HG03469 (cell line): Measurements from ENCODE around the gene ZNF518A.
"Not testable (repeated sequence)": the region's sequence is repeated elsewhere in the genome, so short reads cannot be mapped to it uniquely, and the experiment has no call there.

Experiments used
- ATAC-seq: cut with Tn5 transposase; IDR thresholded peaks from one replicate; pipeline ENCODE4 v1.9.1; 2021; ENCODE audit warnings: mild to moderate bottlenecking, moderate library complexity, moderate number of reproducible peaks; ENCODE audit not compliant: unreplicated experiment

ZNF518A gene

GRCh38 chr10:96136810-96137209 is 6.7 kb downstream of the ZNF518A start:
- no peak for ATAC-seq

GRCh38 chr10:96137567-96137966 is 7.5 kb downstream of the ZNF518A start:
- no peak for ATAC-seq

DNA sequence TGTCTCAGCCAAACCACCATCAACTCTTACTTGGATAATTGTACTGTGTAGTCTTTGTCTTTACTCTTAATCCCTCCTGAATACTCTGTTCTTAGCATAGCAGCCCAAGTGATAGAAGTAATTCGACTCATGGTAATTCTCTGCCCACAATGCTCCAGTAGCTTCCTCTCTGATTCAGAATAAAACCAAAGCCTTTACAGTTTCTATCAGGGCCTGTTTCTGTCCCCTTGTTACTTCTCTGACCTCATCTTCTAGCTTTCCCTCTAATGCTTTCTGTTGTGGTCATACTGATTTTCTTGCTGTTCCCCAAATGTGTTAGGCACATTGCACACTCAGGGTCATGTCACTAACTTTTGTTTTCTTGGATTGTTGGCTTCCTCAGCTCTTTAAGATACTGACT is 8.0 kb downstream of the ZNF518A start:
- ATAC-seq, result peak; percentile 93

DNA sequence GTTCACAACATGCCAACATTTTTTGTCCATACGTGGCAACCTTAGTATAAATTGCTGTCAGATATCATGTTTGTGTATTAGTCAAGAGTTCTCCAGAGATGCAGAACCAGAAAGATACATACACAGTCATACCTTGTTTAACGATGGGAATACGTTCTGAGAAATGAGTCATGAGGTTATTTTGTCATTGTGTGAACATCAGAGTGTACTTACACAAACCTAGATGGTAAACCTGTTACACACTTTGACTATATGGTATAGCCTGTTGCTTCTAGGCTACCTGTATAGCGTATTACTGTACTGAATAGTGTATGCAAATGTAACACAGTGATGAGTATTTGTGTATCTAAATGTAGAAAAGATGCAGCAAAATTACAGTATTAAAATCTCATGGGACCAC is 22.3 kb downstream of the ZNF518A start:
- no peak for ATAC-seq

- no peak for ATAC-seq
These were observed 23.0 kb downstream of the ZNF518A start for GRCh38 chr10:96153070-96153469.

DNA sequence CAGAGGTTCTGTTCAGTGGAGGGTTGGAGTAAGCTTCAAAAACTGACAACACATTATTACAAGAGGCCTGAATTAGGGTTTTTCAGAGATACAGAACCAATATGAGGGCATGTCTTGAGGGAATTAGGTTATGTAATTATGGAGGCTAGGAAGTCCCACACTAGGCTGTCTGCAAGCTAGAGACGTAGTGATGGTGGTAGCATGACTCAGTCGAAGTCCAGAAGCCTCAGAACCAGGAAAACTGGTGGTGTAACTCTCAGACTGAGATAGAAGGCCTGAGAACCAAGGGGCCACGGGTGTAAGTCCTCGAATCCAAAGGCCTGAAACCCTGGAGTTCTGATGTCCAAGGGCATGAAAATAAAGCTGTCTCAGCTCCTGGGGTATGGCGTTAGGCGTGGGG is 35.6 kb downstream of the ZNF518A start:
- no peak for ATAC-seq

DNA sequence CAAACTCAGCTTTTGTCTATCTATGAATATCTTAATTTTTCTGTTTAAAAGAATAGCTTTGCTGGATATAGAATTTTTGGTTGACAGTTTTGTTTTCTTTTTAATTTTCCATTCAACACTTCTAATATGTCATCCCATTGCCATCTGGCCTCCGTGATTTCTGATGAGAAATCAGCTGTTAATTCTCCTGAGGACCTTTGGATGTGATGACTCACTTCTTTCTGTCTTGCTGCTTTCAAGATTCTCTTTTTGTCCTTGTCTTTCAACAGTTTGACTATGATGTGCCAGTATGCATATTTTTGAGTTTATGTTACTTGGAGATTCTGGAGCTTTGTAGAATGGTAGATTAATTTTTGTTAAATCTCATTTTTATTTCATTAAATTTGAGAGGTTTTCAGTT is 38.4 kb downstream of the ZNF518A start:
- ATAC-seq, result no peak

GRCh38 chr10:96170230-96170629 is 40.1 kb downstream of the ZNF518A start:
- no peak for ATAC-seq

DNA sequence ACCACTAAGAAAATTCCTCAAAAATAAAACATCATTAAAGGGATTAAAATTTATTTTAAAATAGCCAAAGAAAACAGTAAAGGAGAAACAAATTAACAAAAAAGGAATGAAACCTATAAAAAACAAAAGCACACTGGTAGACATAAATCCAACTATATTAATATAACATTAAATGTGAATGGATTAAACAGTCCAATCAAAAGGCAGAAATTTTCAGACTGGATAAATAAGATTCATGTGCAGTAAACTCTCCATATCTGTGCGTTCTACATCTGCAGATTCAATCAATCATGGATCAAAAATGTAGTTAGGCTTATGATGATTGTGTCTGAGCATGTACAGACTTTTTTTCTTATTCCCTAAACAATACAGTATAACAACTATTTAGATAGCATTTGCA is 42.6 kb downstream of the ZNF518A start:
- ATAC-seq, result no peak

GRCh38 chr10:96176985-96177384 is 46.9 kb downstream of the ZNF518A start:
- ATAC-seq, result no peak

DNA sequence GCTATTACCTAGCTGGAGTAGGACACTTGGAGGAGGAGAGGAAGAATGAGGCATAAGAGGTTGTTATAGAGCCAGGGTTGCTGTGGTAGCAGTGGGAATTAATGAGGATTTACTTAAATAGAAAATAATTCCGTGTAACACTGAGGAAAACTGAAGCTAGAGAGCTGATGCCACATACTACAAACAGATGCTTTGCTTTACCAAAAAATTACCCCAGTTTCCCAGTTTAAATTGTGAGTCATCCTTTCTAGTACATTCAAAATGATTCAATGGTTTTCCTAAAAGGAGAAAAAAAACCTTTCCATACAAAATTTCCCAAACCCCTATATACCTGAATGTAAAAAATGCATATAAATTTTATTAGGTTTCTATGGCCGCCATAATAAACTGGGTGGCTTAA is 58.3 kb downstream of the ZNF518A start:
- no peak for ATAC-seq

GRCh38 chr10:96188916-96189315 is 58.8 kb downstream of the ZNF518A start:
- no peak for ATAC-seq

DNA sequence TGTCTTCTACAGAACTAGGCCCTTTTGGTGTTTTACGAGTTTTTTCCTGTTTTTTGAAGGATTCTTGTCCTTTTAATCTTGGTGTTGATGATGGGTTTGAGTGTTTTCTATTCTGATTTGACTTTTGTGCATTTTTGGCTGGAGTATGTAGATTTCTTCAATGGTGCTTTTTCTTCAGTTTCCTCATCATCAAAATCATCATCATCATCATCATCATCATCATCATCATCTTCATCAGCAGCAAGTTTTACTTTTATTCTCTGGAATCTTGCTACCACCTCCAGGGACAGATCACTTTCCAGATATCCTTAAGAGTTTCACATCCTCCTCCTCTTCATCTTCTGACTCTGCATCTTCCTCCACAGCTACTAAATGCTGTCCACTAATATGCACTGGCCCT is 59.4 kb downstream of the ZNF518A start:
- ATAC-seq, result not testable (repeated sequence)

- no peak for ATAC-seq
These were observed 71.4 kb downstream of the ZNF518A start for GRCh38 chr10:96201525-96201924.

DNA sequence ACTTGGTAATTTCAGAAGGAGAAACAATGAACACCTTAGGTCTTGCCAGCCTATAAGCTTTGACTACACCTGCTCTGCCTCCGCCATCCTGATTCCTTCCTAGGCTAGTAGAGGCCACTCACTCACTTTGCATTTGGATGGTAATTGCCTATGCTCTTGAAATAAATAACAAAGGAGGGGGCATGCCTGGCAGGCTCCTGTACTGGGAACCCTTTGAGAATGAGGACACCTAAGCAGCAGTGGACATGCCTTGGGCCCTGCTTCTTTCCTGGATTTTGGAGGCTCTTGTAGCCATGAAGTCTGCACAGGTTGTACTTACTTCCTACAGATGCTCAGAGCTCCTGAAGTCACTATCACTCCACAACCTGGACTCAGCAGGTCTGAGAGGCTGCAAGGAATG is 75.5 kb downstream of the ZNF518A start:
- ATAC-seq, result no peak

- no peak for ATAC-seq
These were observed 78.2 kb downstream of the ZNF518A start for GRCh38 chr10:96208271-96208670.

- ATAC-seq, result no peak
These were observed 78.8 kb downstream of the ZNF518A start for GRCh38 chr10:96208946-96209345.

- ATAC-seq, result no peak
These were observed 81.7 kb downstream of the ZNF518A start for GRCh38 chr10:96211764-96212163.

- ATAC-seq, result no peak
These were observed 82.8 kb downstream of the ZNF518A start for GRCh38 chr10:96212911-96213310.
